GM19452 (cell line): Measurements from ENCODE around the gene NUDT8.
"Not testable (repeated sequence)": the region's sequence is repeated elsewhere in the genome, so short reads cannot be mapped to it uniquely, and the experiment has no call there.

Experiments used
- ATAC-seq: cut with Tn5 transposase; IDR thresholded peaks from one replicate; pipeline ENCODE4 v1.9.1; 2021; ENCODE audit not compliant: unreplicated experiment

Gene NUDT8

GRCh38 chr11:67662142-67662834 lies 32.6 kb upstream of the NUDT8 start:
- ATAC-seq = no peak

DNA sequence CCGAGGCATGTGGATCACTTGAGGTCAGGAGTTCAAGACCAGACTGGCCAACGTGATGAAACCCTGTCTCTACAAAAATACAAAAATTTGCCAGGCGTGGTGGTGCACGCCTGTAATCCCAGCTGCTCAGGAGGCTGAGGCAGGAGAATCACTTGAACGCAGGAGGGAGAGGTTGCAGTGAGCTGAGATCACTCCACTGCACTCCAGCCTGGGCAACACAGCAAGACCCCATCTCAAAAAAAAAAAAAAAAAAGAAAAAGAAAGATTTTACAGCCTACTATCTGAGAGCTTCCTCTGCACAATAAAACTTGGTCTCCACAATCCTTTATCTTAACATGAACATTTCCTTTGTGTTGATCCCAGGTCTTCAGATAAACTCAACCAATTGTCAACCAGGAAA lies 31.0 kb upstream of the NUDT8 start:
- not testable (repeated sequence) for ATAC-seq

- not testable (repeated sequence) for ATAC-seq
Measured at GRCh38 chr11:67659651-67660165, 30.0 kb upstream of the NUDT8 start.

DNA sequence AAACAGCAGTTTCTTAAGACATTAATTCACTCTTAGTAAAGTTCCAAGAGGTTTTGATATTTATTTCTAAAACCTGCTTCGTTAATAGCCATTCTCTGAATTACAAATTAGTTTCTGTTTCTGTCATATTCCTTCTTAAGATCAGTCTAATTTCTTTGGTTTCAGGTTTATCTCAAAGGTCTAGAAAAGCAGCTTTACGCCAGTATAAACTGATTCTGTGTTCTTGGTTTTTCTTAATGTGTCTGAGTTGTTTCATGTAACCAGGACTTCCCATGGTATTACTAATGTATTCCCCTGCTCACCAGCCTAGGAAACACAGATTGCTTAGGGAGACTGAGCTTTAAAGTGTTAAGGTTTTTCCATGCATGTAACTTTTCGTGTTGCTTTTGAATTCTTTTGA lies 27.6 kb upstream of the NUDT8 start:
- ATAC-seq = no peak

GRCh38 chr11:67656278-67656922 lies 26.7 kb upstream of the NUDT8 start:
- no peak for ATAC-seq

- no peak for ATAC-seq
Measured at GRCh38 chr11:67654225-67654624, 24.5 kb upstream of the NUDT8 start.

- no peak for ATAC-seq
Measured at GRCh38 chr11:67652965-67653845, 23.5 kb upstream of the NUDT8 start.

DNA sequence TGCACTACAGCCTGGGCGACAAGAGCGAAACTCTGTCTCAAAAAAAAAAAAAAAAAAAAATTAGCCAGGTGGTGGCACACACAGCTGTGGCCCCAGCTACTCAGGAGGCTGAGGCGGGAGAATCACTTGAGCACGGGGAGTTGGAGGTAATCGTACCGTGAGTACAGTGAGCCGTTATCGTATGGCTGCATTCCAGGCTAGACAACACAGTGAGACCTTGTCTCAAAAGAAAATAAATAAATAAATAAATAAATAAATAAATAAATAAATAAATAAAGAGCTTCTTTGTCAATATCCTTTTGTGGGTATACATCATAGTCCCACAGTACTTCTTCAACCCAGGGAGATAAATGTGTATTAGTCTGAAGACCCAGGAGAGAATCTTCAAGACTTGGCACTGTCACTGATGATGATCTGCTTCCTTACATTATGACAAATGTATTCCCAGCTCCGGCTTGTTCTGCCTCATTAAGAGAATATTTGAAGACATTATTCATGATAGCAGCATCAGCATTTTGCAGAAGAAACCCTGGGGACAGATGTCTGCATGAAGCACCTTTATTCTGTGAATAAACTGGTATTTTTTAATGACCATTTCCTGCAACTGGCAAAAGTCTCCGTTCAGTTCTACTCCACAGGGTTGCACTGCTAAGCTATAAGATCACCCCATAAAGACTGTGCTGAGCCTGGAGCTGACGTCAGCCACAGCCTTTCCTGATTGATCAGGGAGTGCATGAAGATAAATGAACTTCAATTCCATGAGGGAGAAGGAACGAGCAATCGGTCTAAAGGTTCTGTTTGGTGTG lies 22.4 kb upstream of the NUDT8 start:
- ATAC-seq = no peak

DNA sequence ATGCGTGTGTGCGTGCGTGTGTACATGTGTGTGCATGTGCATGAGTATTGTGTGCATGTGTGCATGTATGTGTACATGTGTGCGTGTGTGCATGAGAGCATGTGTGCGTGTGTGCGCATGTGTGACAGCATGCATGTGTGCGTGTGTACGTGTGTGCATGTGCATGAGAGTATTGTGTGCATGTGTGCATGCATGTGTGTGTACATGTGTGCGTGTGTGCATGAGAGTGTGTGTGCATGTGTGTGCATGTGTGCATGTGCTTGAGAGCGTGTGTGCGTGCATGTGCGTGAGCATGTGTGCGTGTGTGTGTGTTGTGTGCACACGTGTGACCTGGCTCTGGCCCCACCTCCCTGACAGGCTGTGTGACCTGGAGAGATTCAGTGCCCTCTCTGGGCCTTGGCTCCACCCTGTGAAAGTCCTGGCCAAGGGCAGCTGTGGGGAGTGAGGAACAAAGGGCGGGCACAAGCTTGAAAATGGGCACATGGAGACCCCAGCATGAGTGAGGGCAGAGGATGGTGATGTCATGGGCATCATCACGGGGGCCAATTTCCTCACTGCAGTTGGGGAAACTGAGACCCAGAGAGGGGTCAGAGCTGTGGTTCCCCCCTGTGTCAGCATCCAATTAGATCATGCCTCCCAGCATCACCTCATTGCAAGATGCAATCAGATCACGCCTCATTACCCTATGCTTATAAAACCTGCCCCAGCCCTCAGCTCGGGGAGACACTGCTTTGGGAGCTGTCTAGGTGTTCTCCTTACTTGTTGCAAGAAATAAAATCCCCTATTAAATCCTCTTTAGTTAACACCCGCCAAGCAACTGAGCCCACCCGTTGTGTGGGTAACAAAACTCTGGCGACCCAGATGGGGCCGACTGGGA lies 20.1 kb upstream of the NUDT8 start:
- no peak for ATAC-seq

- no peak for ATAC-seq
Measured at GRCh38 chr11:67648796-67649613, 19.3 kb upstream of the NUDT8 start.

DNA sequence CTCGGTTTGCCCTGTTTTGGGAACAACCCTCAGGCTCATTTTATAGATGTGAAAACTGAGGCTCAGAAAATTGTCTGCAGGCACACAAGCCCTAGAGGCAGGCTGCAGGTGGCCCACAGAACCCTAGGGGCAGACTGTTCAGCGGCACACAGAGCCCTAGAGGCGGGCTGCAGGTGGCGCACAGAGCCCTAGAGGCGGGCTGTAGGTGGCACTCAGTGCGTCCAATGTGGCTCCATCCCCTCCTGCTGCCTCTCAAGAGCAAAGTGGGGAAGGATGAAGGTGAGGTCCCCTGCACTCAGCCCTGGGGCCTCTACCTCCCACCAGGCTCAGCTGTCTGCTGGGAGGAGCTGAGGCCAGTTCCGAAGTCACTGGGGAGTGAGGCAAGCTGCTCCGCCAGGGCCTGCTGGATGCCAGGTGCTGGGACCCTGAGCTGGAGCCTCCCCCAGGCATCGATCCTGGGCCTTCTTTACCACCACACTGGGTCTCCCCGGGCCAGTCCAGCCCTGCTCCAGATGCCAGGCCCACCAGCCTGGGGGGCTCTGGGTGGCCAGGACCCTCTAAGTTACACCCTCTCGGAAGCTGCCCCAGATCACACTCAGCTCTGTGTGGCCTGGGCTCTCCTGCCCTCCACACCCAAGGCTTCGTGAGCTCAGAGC lies 18.5 kb upstream of the NUDT8 start:
- no peak for ATAC-seq

GRCh38 chr11:67647471-67647870 lies 17.7 kb upstream of the NUDT8 start:
- ATAC-seq = no peak

DNA sequence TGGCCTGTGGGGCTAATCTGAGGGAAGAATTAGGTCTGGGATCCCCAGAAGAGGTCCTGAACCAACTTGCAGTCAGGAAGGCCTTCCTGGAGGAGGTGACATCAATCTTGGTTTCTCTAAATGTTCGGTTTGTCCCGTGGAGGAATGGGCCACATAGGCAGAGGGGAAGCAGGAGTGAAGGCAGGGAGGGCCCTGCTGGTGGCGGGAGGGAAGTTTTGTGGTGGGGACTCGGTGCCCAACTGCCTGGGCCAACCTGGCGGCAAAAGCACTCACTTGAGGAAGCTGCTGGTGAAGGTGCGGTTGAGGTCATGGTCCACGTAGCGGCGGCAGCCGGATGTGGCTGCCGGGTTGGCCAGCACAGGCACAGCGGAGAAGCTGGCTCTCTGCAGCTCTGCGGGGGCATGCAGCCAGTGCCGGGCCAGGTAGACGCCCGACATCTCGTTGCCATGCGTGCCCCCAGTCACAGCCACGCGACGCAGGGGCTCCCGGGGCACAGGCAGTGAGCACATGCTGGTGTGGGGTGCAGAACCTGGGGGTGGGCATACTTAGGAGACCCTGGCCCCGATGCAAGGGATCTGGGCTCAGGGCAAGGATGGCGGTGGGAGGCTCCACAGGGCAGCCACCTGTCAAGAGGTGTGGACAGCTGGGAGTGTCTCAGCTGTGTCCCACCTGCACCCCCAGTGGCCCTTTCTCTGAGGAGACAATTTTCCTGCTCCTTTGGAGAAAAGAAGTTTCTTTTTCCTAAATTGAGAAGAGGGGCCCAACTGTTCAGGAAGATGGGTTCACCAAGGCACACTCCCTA lies 17.0 kb upstream of the NUDT8 start:
- no peak for ATAC-seq

GRCh38 chr11:67645521-67646461 lies 16.1 kb upstream of the NUDT8 start:
- no peak for ATAC-seq

GRCh38 chr11:67644472-67645418 lies 15.0 kb upstream of the NUDT8 start:
- no peak for ATAC-seq
